HG02678 (cell line): ENCODE results near the gene TCEAL8.
"Not testable (repeated sequence)": the region's sequence is repeated elsewhere in the genome, so short reads cannot be mapped to it uniquely, and the experiment has no call there.

Experiments used
- ATAC-seq: cut with Tn5 transposase; IDR thresholded peaks from one replicate; pipeline ENCODE4 v1.9.1; 2021; ENCODE audit warnings: mild to moderate bottlenecking, moderate library complexity; ENCODE audit not compliant: unreplicated experiment

TCEAL8 gene

GRCh38 chrX:103254921-103255493 lies at the start of gene TCEAL8:
TSS of gene TCEAL8 (minus strand) at chrX:103255155. CDS start at chrX:103253979, 1,176 bp downstream.
- peak; percentile 97 for ATAC-seq

GRCh38 chrX:103304705-103305104 lies 49.8 kb upstream of the TCEAL8 start:
- ATAC-seq = no peak

- ATAC-seq = no peak
Observed at GRCh38 chrX:103293118-103293517, 38.2 kb upstream of the TCEAL8 start.

GRCh38 chrX:103279624-103280023 lies 24.7 kb upstream of the TCEAL8 start:
- ATAC-seq = no peak

- ATAC-seq = no peak
Observed at GRCh38 chrX:103276581-103277002, 21.6 kb upstream of the TCEAL8 start, which contains the start of gene TCEAL5. TSS of gene TCEAL5 (minus strand) at chrX:103276750. CDS start at chrX:103274563, 2,187 bp downstream.

GRCh38 chrX:103275947-103276567 lies 21.1 kb upstream of the TCEAL8 start:
- ATAC-seq = no peak

- no peak for ATAC-seq
Observed at GRCh38 chrX:103274284-103274683, 19.3 kb upstream of the TCEAL8 start.

GRCh38 chrX:103258275-103258674 lies 3.3 kb upstream of the TCEAL8 start:
- ATAC-seq = no peak

- no peak for ATAC-seq
Observed at GRCh38 chrX:103256651-103257050, 1.7 kb upstream of the TCEAL8 start.

GRCh38 chrX:103254171-103254824 lies 657 bp downstream of the TCEAL8 start:
- peak; percentile 63 for ATAC-seq

GRCh38 chrX:103253608-103254007 lies 1.3 kb downstream of the TCEAL8 start:
- no peak for ATAC-seq

- ATAC-seq = no peak
Observed at GRCh38 chrX:103250977-103251376, 4.0 kb downstream of the TCEAL8 start.

GRCh38 chrX:103249805-103250204 lies 5.2 kb downstream of the TCEAL8 start:
- no peak for ATAC-seq

GRCh38 chrX:103248553-103248952 lies 6.4 kb downstream of the TCEAL8 start:
- ATAC-seq = no peak

GRCh38 chrX:103240155-103240554 lies 14.8 kb downstream of the TCEAL8 start:
- ATAC-seq = no peak

GRCh38 chrX:103236296-103236695 lies 18.7 kb downstream of the TCEAL8 start:
- ATAC-seq = no peak

GRCh38 chrX:103235608-103236007 lies 19.3 kb downstream of the TCEAL8 start:
- ATAC-seq = not testable (repeated sequence)

- ATAC-seq = no peak
Observed at GRCh38 chrX:103234869-103235268, 20.1 kb downstream of the TCEAL8 start.

- ATAC-seq = no peak
Observed at GRCh38 chrX:103233263-103233662, 21.7 kb downstream of the TCEAL8 start.

GRCh38 chrX:103225918-103226317 lies 29.0 kb downstream of the TCEAL8 start:
- ATAC-seq = not testable (repeated sequence)

GRCh38 chrX:103220511-103221323 lies 34.2 kb downstream of the TCEAL8 start:
- ATAC-seq = no peak
